HepG2 (cell line): ENCODE data around the gene ABCA4. TPM values are rescaled to one million over a fixed set of nuclear protein-coding genes. Genes with fewer than 3 reads are reported as not detected.

Experiments used
- ATAC-seq: fragments of 200-7000 bp; cut with Tn5 transposase; 3 replicates; pipeline ENCODE4 v1.9.1; 2020; ENCODE audit warnings: mild to moderate bottlenecking, moderate library complexity
- BruUV-seq: library from RNA; stranded (reverse); fragments of 400-500 nt; replicated peaks from 2 replicates; lab custom pipeline; 2021; lab: Mats Ljungman, UMichigan
- CTCF ChIA-PET: fragments of 300-600 bp; formaldehyde crosslinking; extraction: SDS; loops from one replicate; lab custom pipeline; 2021; ENCODE audit warnings: low total read pairs, inconsistent platforms, low intra/inter-chr PET ratio; lab: Yijun Ruan, JAX
- POLR2A ChIA-PET: fragments of 350-600 bp; sonication (Branson Sonifier 250); formaldehyde crosslinking; loops from one replicate; lab custom pipeline; 2020; ENCODE audit warnings: antibody characterized with exemption, inconsistent platforms; lab: Yijun Ruan, JAX
- DNase-seq: peaks from one replicate; pipeline ENCODE4 v3.0.0-alpha.2; 2015; ENCODE audit warnings: low spot score
- FAIRE-seq: peaks from 3 replicates; lab custom pipeline; 2011; peaks lifted over from hg19 to GRCh38; lab: Jason Lieb, UNC
- H2AFZ ChIP-seq: one replicate; pipeline ENCODE4 v1.6.1; 2011; ENCODE audit warnings: low read length, inconsistent platforms
- H3K27ac ChIP-seq: fragments of 300-600 bp; 3 replicates; pipeline ENCODE4 v1.8.0; 2011; ENCODE audit warnings: mixed run types, mild to moderate bottlenecking, mixed read lengths, low read length, inconsistent platforms; ENCODE audit not compliant: insufficient read depth; ENCODE audit errors: extremely low read length
- H3K27me3 ChIP-seq, 2 experiments: fragments of 200-600 bp in 1 of 2; 2 replicates in 1 of 2; 3 replicates in 1 of 2; pipeline versions ENCODE4 v1.6.0 to v1.8.0; 2011; ENCODE audit warnings: low read length in 2 of 2, mild to moderate bottlenecking in 2 of 2, moderate library complexity in 2 of 2, inconsistent platforms in 1 of 2; ENCODE audit not compliant: insufficient read depth in 2 of 2, control insufficient read depth in 1 of 2
- H3K36me3 ChIP-seq, 2 experiments: fragments of 200-600 bp in 1 of 2; replicated peaks in 1 of 2; 2 replicates in 1 of 2; 3 replicates in 1 of 2; pipeline versions ENCODE4 v1.5.1 to v1.8.0; 2011; ENCODE audit warnings: low read length in 2 of 2, inconsistent platforms in 1 of 2; ENCODE audit not compliant: insufficient read depth in 2 of 2, control insufficient read depth in 1 of 2
- H3K4me1 ChIP-seq: 2 replicates; pipeline ENCODE4 v1.5.1; 2012; ENCODE audit warnings: low read length, inconsistent platforms; ENCODE audit not compliant: insufficient read depth
- H3K4me2 ChIP-seq: 2 replicates; pipeline ENCODE4 v1.6.0; 2011; ENCODE audit warnings: low read depth, low read length, inconsistent platforms
- H3K4me3 ChIP-seq, 3 experiments: fragments of 200-600 bp in 1 of 3; sonication (generic), shearing (Covaris generic) in 1 of 3; replicated peaks in 1 of 3; 2 replicates each; pipeline ENCODE4 v1.5.1; 2011 to 2016; ENCODE audit warnings: low read length in 3 of 3, inconsistent platforms in 2 of 3, low read depth in 2 of 3, mild to moderate bottlenecking in 2 of 3, control low read depth in 1 of 3, mixed read lengths in 1 of 3; ENCODE audit not compliant: insufficient read depth in 1 of 3
- H3K79me2 ChIP-seq: one replicate; pipeline ENCODE4 v1.6.1; 2011; ENCODE audit warnings: low read length, inconsistent platforms; ENCODE audit not compliant: insufficient read depth
- H3K9ac ChIP-seq: 2 replicates; pipeline ENCODE4 v1.6.0; 2011; ENCODE audit warnings: mild to moderate bottlenecking, low read depth, low read length, inconsistent platforms; ENCODE audit not compliant: insufficient read depth
- H3K9me3 ChIP-seq: 2 replicates; pipeline ENCODE4 v1.5.1; 2012; ENCODE audit warnings: mild to moderate bottlenecking, low read length
- H4K20me1 ChIP-seq: 2 replicates; pipeline ENCODE4 v1.6.0; 2011; ENCODE audit warnings: inconsistent platforms, mild to moderate bottlenecking, low read length, moderate library complexity; ENCODE audit not compliant: insufficient read depth
- CENPX ChIP-seq: sonication (generic); formaldehyde crosslinking; IDR thresholded peaks from 2 replicates; pipeline ENCODE4 v1.9.0; 2021; ENCODE audit warnings: mild to moderate bottlenecking, missing genetic modification reagents, moderate library complexity
- FOXP1 ChIP-seq, 2 experiments: fragments of 450-650 bp in 1 of 2; IDR thresholded peaks; 2 replicates each; pipeline ENCODE4 v1.6.1; 2017 to 2018; ENCODE audit warnings: antibody characterized with exemption in 1 of 2
- MLX ChIP-seq: IDR thresholded peaks from 2 replicates; pipeline ENCODE4 v1.6.1; 2016
- THRA ChIP-seq: sonication (generic); formaldehyde crosslinking; IDR thresholded peaks from 2 replicates; pipeline ENCODE4 v1.4.0; 2020; ENCODE audit warnings: missing genetic modification reagents, borderline replicate concordance
- ZNF510 ChIP-seq: sonication (generic); formaldehyde crosslinking; IDR thresholded peaks from 2 replicates; pipeline ENCODE4 v1.4.0; 2020; ENCODE audit warnings: low read depth, mild to moderate bottlenecking, missing genetic modification reagents
- WGBS: methylation state at CpG from one replicate; pipeline ENCODE4 v1.1.6; 2017; ENCODE audit warnings: low lambda C conversion rate; 5-methylcytosine and 5-hydroxymethylcytosine counted together
- in situ Hi-C: cut with HindIII; loops from 2 replicates; pipeline ENCODE4 v1.10.0; 2017; ENCODE audit warnings: low pct_unique_long_range_greater_than_20kb; ENCODE audit not compliant: extremely low pct_ligation_motif_present
- intact Hi-C: fragments of 100-400 bp; cut with micrococcal nuclease; formaldehyde crosslinking; loops from one replicate; pipeline ENCODE4 v1.10.0; 2022; ENCODE audit not compliant: unreplicated experiment
- polyA plus RNA-seq, 8 experiments: library from polyadenylated mRNA; depleted of rRNA in 3 of 8; stranded (reverse) in 7 of 8; unstranded in 1 of 8; fragments of >200 nt; fragmentation: Illumina TruSeq in 4 of 8; extraction: Trizol in 4 of 8; gene quantifications; 2 replicates each; pipeline versions ENCODE4 v1.2.1 to v1.2.3, GENCODE V29; 2011 to 2016; ENCODE audit warnings: low read depth in 4 of 8, missing spikeins in 1 of 8, mixed read lengths in 1 of 8; ENCODE audit not compliant: insufficient read depth in 1 of 8
- total RNA-seq, 5 experiments: library from RNA; depleted of rRNA; stranded (reverse); fragments of >200 nt; fragmentation: Illumina TruSeq; extraction: Trizol; gene quantifications; 2 replicates each; pipeline ENCODE4 v1.2.3, GENCODE V29; 2016; ENCODE audit warnings: low read depth in 1 of 5

ABCA4 gene
- total and polyA plus RNA-seq, 2 of the 13 experiments (the other 11 are each of a cell fraction or from before 2014, with no cell fraction given), result 0.24 to 0.67 TPM

- peak; percentile 42; the same call in 1 of the 2 replicates for TF ChIP-seq THRA
- no peak for TF ChIP-seq ZNF510
- Histone ChIP-seq H3K9ac (no peak overlapping the region), H3K4me3 (no peak overlapping the region), H3K36me3 (no peaks in the 10 kb centered on the region), H3K79me2 (no peaks in the 10 kb centered on the region), H3K4me2 (no peak overlapping the region), H3K27ac (no peak overlapping the region), H3K27me3 (no peaks in the 10 kb centered on the region), H4K20me1 (no peaks in the 10 kb centered on the region), H2AFZ (no peak overlapping the region), H3K4me1 (peaks cover 11% of the 10 kb centered on the region), H3K9me3 (peaks cover 10% of the 10 kb centered on the region; the same call in 1 of the 2 replicates)
- ATAC-seq (no peak), DNase-seq (no peak), FAIRE-seq (no peak)
- in situ Hi-C loops (no loop called here), intact Hi-C loops (no loop called here)
- POLR2A ChIA-PET, result no interaction called here
- no TSS peak for BruUV-seq
- CTCF ChIA-PET, result no interaction called here
- WGBS, result 73% methylated on average over 5 of the region's 5 CpGs
Observed at GRCh38 chr1:94132111-94132510, 11.2 kb upstream of the ABCA4 start.

GRCh38 chr1:94130851-94131595 lies 10.1 kb upstream of the ABCA4 start:
- H3K36me3 ChIP-seq, result no peaks in the 10 kb centered on the region
- ChIA-PET POLR2A (no interaction called here), CTCF (no interaction called here)
- 36% methylated on average over 8 of the region's 8 CpGs for whole genome bisulfite sequencing
- H3K4me2 ChIP-seq, result peak overlapping the region; percentile 39; the same call in 1 of the 2 replicates
- H3K27ac ChIP-seq, result no peak overlapping the region
- peaks cover 21% of the 10 kb centered on the region for H3K4me1 ChIP-seq
- no peaks in the 10 kb centered on the region for H3K27me3 ChIP-seq
- no peaks in the 10 kb centered on the region for H4K20me1 ChIP-seq
- ATAC-seq (no peak), DNase-seq (no peak), FAIRE-seq (no peak)
- H3K4me3 ChIP-seq, result no peak overlapping the region
- TF ChIP-seq MLX (CRISPR knock-in tag), result no peak
- TF ChIP-seq FOXP1 (IDR thresholded peaks at IDR 0.05), result peak; percentile 56; the same call in 1 of the 2 replicates
- no peak for TF ChIP-seq FOXP1 (CRISPR knock-in tag; IDR thresholded peaks at IDR 0.05)
- no peak for TF ChIP-seq CENPX (CRISPR knock-in tag)
- no peak overlapping the region for H3K9ac ChIP-seq
- peaks cover 10% of the 10 kb centered on the region; the same call in 1 of the 2 replicates for H3K9me3 ChIP-seq
- intact Hi-C loops, result no loop called here
- H3K79me2 ChIP-seq, result no peaks in the 10 kb centered on the region
- no TSS peak for BruUV-seq
- H2AFZ ChIP-seq, result no peak overlapping the region
- in situ Hi-C loops, result no loop called here
